HEK293 (cell line): Measurements from ENCODE around the gene TAAR5.

ENCODE experiments used
- CTCF ChIA-PET: fragments of 350-600 bp; formaldehyde crosslinking; extraction: SDS; loops from one replicate; lab custom pipeline; 2021; ENCODE audit warnings: antibody characterized with exemption; lab: Yijun Ruan, JAX
- POLR2A ChIA-PET: fragments of 300-600 bp; formaldehyde crosslinking; extraction: SDS; loops from one replicate; lab custom pipeline; 2020; ENCODE audit warnings: antibody characterized with exemption, inconsistent platforms; lab: Yijun Ruan, JAX
- H3K27ac ChIP-seq: fragments of 200-500 bp; sonication (Bioruptor generic); 2 replicates; pipeline ENCODE4 v1.5.1; 2014; ENCODE audit warnings: low read depth, low read length, control low read depth, inconsistent platforms; ENCODE audit errors: extremely low read depth
- H3K36me3 ChIP-seq, 2 experiments: fragments of 200-500 bp in 1 of 2; sonication (Bioruptor generic) in 1 of 2; 1 replicate in 1 of 2; 2 replicates in 1 of 2; pipeline ENCODE4 v1.5.1; 2014 to 2017; ENCODE audit warnings: inconsistent platforms in 2 of 2, low read length in 2 of 2; ENCODE audit not compliant: control insufficient read depth in 2 of 2, insufficient read depth in 1 of 2
- H3K4me1 ChIP-seq: fragments of 200-500 bp; sonication (Bioruptor generic); 2 replicates; pipeline ENCODE4 v1.5.1; 2014; ENCODE audit warnings: mild to moderate bottlenecking, low read length, inconsistent platforms; ENCODE audit not compliant: control insufficient read depth, insufficient read depth
- H3K4me3 ChIP-seq: 2 replicates; pipeline ENCODE4 v1.5.1; 2011; ENCODE audit warnings: low read depth, mild to moderate bottlenecking, control low read depth, low read length, moderate library complexity
- H3K9me3 ChIP-seq: fragments of 200-500 bp; sonication (Bioruptor generic); 2 replicates; pipeline ENCODE4 v1.5.1; 2014; ENCODE audit warnings: low read depth, low read length, inconsistent platforms; ENCODE audit not compliant: control insufficient read depth, insufficient read depth
- CTCF ChIP-seq: fragments of 450-650 bp; formaldehyde crosslinking; IDR thresholded peaks from 2 replicates; pipeline ENCODE4 v1.5.1; 2016; ENCODE audit warnings: missing biosample characterization, missing genetic modification characterization
- PRDM4 ChIP-seq: fragments of 450-650 bp; formaldehyde crosslinking; IDR thresholded peaks from 2 replicates; pipeline ENCODE4 v1.5.1; 2017; ENCODE audit warnings: missing biosample characterization, missing genetic modification characterization
- REPIN1 ChIP-seq: fragments of 450-650 bp; formaldehyde crosslinking; IDR thresholded peaks from 2 replicates; pipeline ENCODE4 v1.5.1; 2017; ENCODE audit warnings: missing biosample characterization, missing genetic modification characterization, low read depth
- SP3 ChIP-seq: fragments of 450-650 bp; formaldehyde crosslinking; IDR thresholded peaks from 2 replicates; pipeline ENCODE4 v1.5.1; 2016; ENCODE audit warnings: missing biosample characterization, missing genetic modification characterization
- ZBTB17 ChIP-seq: fragments of 450-650 bp; formaldehyde crosslinking; IDR thresholded peaks from 2 replicates; pipeline ENCODE4 v1.5.1; 2016; ENCODE audit warnings: missing biosample characterization, missing genetic modification characterization
- ZBTB21 ChIP-seq: fragments of 450-650 bp; formaldehyde crosslinking; IDR thresholded peaks from 2 replicates; pipeline ENCODE4 v1.5.1; 2017; ENCODE audit warnings: missing biosample characterization, missing genetic modification characterization
- ZBTB44 ChIP-seq: fragments of 450-650 bp; IDR thresholded peaks from 2 replicates; pipeline ENCODE4 v1.5.1; 2018; ENCODE audit warnings: missing biosample characterization, mild to moderate bottlenecking, missing genetic modification characterization
- ZBTB6 ChIP-seq: fragments of 450-650 bp; formaldehyde crosslinking; IDR thresholded peaks from 2 replicates; pipeline ENCODE4 v1.5.1; 2017; ENCODE audit warnings: missing biosample characterization, missing genetic modification characterization
- ZNF175 ChIP-seq: fragments of 450-650 bp; formaldehyde crosslinking; IDR thresholded peaks from 2 replicates; pipeline ENCODE4 v1.5.1; 2016; ENCODE audit warnings: missing biosample characterization, missing genetic modification characterization
- ZNF202 ChIP-seq: fragments of 450-650 bp; formaldehyde crosslinking; IDR thresholded peaks from 2 replicates; pipeline ENCODE4 v1.5.1; 2016; ENCODE audit warnings: missing biosample characterization, missing genetic modification characterization, borderline replicate concordance
- ZNF223 ChIP-seq: fragments of 450-650 bp; formaldehyde crosslinking; IDR thresholded peaks from 2 replicates; pipeline ENCODE4 v1.5.1; 2016; ENCODE audit warnings: missing biosample characterization, missing genetic modification characterization
- ZNF341 ChIP-seq: fragments of 450-650 bp; formaldehyde crosslinking; IDR thresholded peaks from 2 replicates; pipeline ENCODE4; 2016; ENCODE audit warnings: low read depth, missing biosample characterization, missing genetic modification characterization
- ZNF398 ChIP-seq: fragments of 450-650 bp; formaldehyde crosslinking; IDR thresholded peaks from 2 replicates; pipeline ENCODE4 v1.5.1; 2017; ENCODE audit warnings: missing biosample characterization, missing genetic modification characterization
- ZNF571 ChIP-seq: fragments of 450-650 bp; formaldehyde crosslinking; IDR thresholded peaks from 2 replicates; pipeline ENCODE4 v1.5.0; 2017; ENCODE audit warnings: missing biosample characterization, missing genetic modification characterization
- ZNF610 ChIP-seq: fragments of 450-650 bp; formaldehyde crosslinking; IDR thresholded peaks from 2 replicates; pipeline ENCODE4 v1.5.1; 2016; ENCODE audit warnings: missing biosample characterization, missing genetic modification characterization, borderline replicate concordance
- ZNF76 ChIP-seq: fragments of 450-650 bp; formaldehyde crosslinking; IDR thresholded peaks from 2 replicates; pipeline ENCODE4; 2016; ENCODE audit warnings: low read depth, missing biosample characterization, missing genetic modification characterization, borderline replicate concordance
- ZNF785 ChIP-seq: fragments of 450-650 bp; formaldehyde crosslinking; IDR thresholded peaks from 2 replicates; pipeline ENCODE4 v1.5.1; 2016; ENCODE audit warnings: missing biosample characterization, missing genetic modification characterization
- ZSCAN4 ChIP-seq: fragments of 450-650 bp; formaldehyde crosslinking; IDR thresholded peaks from 2 replicates; pipeline ENCODE4 v1.5.1; 2017; ENCODE audit warnings: missing biosample characterization, missing genetic modification characterization

TAAR5 gene

GRCh38 chr6:132551214-132551613, 38.3 kb downstream of the TAAR5 start:
- ChIA-PET POLR2A (no interaction called here), CTCF (interaction anchor here (0.6 kb wide), 1 partner anchor 22 kb away, joined by 4 read pairs; no protein-coding TSS in a partner anchor)
- H3K4me3 ChIP-seq = no peak overlapping the region
- H3K9me3 ChIP-seq = no peaks in the 10 kb centered on the region
- H3K27ac ChIP-seq = no peak overlapping the region
- TF ChIP-seq PRDM4 (tag by site-specific recombination) = no peak
- TF ChIP-seq ZBTB44 (tag by site-specific recombination) = no peak
- TF ChIP-seq, all 188 proteins: peak for 0
- no peaks in the 10 kb centered on the region for H3K4me1 ChIP-seq
- no peaks in the 10 kb centered on the region for H3K36me3 ChIP-seq

- ChIA-PET CTCF (interaction anchor here (0.6 kb wide), 1 partner anchor 726 kb away, joined by 4 read pairs; no protein-coding TSS in a partner anchor), POLR2A (no interaction called here)
- H3K4me3 ChIP-seq = no peak overlapping the region
- no peaks in the 10 kb centered on the region for H3K9me3 ChIP-seq
- TF ChIP-seq ZNF76 (tag by site-specific recombination) = no peak
- TF ChIP-seq SP3 (tag by site-specific recombination) = no peak
- no peak for TF ChIP-seq ZNF341 (tag by site-specific recombination)
- TF ChIP-seq ZBTB17 (tag by site-specific recombination) = no peak
- no peak for TF ChIP-seq ZNF571 (tag by site-specific recombination)
- no peak for TF ChIP-seq ZNF223 (tag by site-specific recombination)
- TF ChIP-seq ZBTB6 (tag by site-specific recombination) = no peak
- TF ChIP-seq ZSCAN4 (tag by site-specific recombination) = no peak
- TF ChIP-seq ZNF785 (tag by site-specific recombination) = no peak
- no peak for TF ChIP-seq ZNF610
- no peak for TF ChIP-seq ZBTB21 (tag by site-specific recombination)
- no peak for TF ChIP-seq ZNF202 (tag by site-specific recombination)
- TF ChIP-seq REPIN1 (tag by site-specific recombination) = no peak
- no peak for TF ChIP-seq ZNF398
- no peak for TF ChIP-seq ZNF175 (tag by site-specific recombination)
- no peak for TF ChIP-seq CTCF (tag by site-specific recombination)
- no peaks in the 10 kb centered on the region for H3K4me1 ChIP-seq
- H3K36me3 ChIP-seq = no peaks in the 10 kb centered on the region
- no peak overlapping the region for H3K27ac ChIP-seq
Measured at GRCh38 chr6:132548746-132549463, 40.6 kb downstream of the TAAR5 start.
